Thyroid gland (tissue), 4 donors: Measurements from ENCODE around the gene LSS. TPM values are rescaled to one million over a fixed set of nuclear protein-coding genes. Genes with fewer than 3 reads are reported as not detected.
"Not testable (repeated sequence)": the region's sequence is repeated elsewhere in the genome, so short reads cannot be mapped to it uniquely, and the experiment has no call there.

Source experiments
- DNase-seq, 2 donors: peaks; one replicate each; pipeline ENCODE4 v3.0.0-alpha.2; 2019
- H3K27ac ChIP-seq, 3 donors: fragments of 200-600 bp; sonication (generic); 1 replicate in 2 of 3; 2 replicates in 1 of 3; pipeline ENCODE4 v1.5.1; 2016 to 2019; ENCODE audit warnings: mild to moderate bottlenecking in 1 of 3, moderate library complexity in 1 of 3
- H3K27me3 ChIP-seq: fragments of 200-600 bp; sonication (generic); one replicate; pipeline ENCODE4 v1.5.1; 2019
- H3K36me3 ChIP-seq, 2 donors: fragments of 200-600 bp; sonication (generic); one replicate each; pipeline ENCODE4 v1.5.1; 2016 to 2019
- H3K4me1 ChIP-seq, 2 donors: fragments of 200-600 bp; sonication (generic); one replicate each; pipeline ENCODE4 v1.5.1; 2017 to 2019
- H3K4me3 ChIP-seq, 3 donors: fragments of 200-600 bp; sonication (generic); replicated peaks in 1 of 3; 1 replicate in 2 of 3; 2 replicates in 1 of 3; pipeline ENCODE4 v1.5.1; 2016; ENCODE audit warnings: mild to moderate bottlenecking in 1 of 3
- H3K9me3 ChIP-seq: fragments of 200-600 bp; sonication (generic); one replicate; pipeline ENCODE4 v1.5.1; 2017
- POLR2A ChIP-seq, 2 donors: fragments of 450-650 bp; IDR thresholded peaks; one replicate each; pipeline ENCODE4 v1.6.1; 2017; ENCODE audit warnings: antibody characterized with exemption in 2 of 2, mild to moderate bottlenecking in 2 of 2, moderate library complexity in 1 of 2
- WGBS, 2 donors: methylation state at CpG; one replicate each; pipeline ENCODE4 v1.1.5; 2017; 5-methylcytosine and 5-hydroxymethylcytosine counted together
- intact Hi-C: fragments of 100-400 bp; cut with DNase I; formaldehyde crosslinking; loops from one replicate; pipeline ENCODE4 v1.15.1; 2023
- total RNA-seq, 4 donors: library from RNA; depleted of rRNA; stranded (reverse); fragments of >200 nt; gene quantifications; one replicate each; pipeline ENCODE4 v1.2.3, GENCODE V29; 2016
- TF ChIP-seq, protein P1 (sequence below), 6 experiments: fragments of 200-600 bp in 3 of 6; fragments of 450-650 bp in 3 of 6; sonication (generic) in 3 of 6; IDR thresholded peaks; one replicate each; pipeline ENCODE4 v1.5.1; 2016 to 2019; ENCODE audit warnings: antibody characterized with exemption in 6 of 6, mild to moderate bottlenecking in 2 of 6, inconsistent platforms in 1 of 6, moderate library complexity in 1 of 6

LSS gene
- total RNA-seq, 4 donors from 2014 or later, result 31.4 to 57.7 (median 42.0) TPM

DNA sequence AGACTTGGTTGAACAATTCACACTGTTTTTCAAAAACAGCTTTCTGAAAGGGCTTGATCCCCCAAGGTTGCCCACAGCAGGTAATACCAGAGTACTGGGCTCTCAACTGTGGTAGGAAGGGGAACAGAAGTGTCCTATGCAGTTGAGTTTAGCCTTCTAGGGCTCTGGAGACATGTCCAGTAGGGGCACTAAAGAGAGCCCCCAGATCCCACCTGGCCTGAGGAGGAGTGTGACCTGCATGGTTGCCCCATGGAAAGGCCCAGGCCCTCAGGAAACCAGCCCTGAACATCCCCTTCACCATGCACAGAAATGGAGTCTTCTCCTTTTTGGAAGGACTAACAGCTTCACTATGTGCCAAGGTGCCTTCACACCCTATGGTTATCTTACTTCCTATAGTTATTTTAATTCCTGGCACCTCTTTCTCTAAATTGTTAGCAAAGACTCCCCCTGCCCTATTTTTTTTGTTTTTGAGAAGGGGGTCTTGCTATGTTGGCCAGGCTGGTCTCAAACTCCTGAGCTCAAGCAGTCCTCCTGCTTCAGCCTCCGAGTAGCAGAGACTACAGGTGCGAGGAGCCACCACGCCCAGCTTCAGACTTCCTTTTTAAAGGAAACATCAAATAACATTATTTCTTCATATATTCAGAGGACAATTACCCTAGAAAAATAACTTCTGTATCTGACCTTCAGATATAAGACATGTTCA, 16.8 kb upstream of the LSS start:
- 65 to 93% methylated on average over 3 of the region's 3 CpGs for WGBS, 2 donors
- intact Hi-C loops, result no loop called here

DNA sequence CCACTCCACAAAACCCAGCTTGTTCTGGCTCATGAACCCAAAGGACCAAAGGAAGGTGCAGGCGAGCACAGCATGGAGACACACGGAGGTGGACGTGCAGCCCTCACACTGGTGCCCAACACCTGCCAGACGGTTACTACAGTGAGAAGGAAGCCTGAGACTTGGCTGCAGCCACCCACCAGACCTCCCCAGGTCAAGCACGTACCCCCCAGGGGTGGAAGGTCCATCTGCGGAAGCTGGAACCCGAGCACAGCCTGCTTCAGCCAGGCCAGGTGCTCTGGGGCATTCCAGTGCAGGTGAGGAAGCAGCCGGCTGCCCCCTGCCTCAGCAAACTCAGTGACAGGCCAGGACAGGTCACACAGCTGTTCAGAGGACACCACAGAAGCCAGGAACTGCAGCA, 16.0 kb upstream of the LSS start:
- Histone ChIP-seq H3K4me3 (no peak overlapping the region), H3K9me3 (no peaks in the 10 kb centered on the region), H3K27me3 (no peaks in the 10 kb centered on the region), H3K27ac (no peak overlapping the region), H3K36me3 (peaks cover 76 to 79% of the 10 kb centered on the region in 2 donors), H3K4me1 (no peaks in the 10 kb centered on the region)
- intact Hi-C loops, result no loop called here
- DNase-seq, result no peak
- WGBS, 2 donors, result 88 to 100% methylated on average over 4 to 5 of the region's 8 CpGs
- no peak for TF ChIP-seq POLR2A (IDR thresholded peaks at IDR 0.05)
- TF ChIP-seq, protein P1, sequence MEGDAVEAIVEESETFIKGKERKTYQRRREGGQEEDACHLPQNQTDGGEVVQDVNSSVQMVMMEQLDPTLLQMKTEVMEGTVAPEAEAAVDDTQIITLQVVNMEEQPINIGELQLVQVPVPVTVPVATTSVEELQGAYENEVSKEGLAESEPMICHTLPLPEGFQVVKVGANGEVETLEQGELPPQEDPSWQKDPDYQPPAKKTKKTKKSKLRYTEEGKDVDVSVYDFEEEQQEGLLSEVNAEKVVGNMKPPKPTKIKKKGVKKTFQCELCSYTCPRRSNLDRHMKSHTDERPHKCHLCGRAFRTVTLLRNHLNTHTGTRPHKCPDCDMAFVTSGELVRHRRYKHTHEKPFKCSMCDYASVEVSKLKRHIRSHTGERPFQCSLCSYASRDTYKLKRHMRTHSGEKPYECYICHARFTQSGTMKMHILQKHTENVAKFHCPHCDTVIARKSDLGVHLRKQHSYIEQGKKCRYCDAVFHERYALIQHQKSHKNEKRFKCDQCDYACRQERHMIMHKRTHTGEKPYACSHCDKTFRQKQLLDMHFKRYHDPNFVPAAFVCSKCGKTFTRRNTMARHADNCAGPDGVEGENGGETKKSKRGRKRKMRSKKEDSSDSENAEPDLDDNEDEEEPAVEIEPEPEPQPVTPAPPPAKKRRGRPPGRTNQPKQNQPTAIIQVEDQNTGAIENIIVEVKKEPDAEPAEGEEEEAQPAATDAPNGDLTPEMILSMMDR (IDR thresholded peaks at IDR 0.05), result no peak

More for the DNA sequence above, 16.8 kb upstream of the LSS start:
- no peak for TF ChIP-seq POLR2A (IDR thresholded peaks at IDR 0.05)
- TF ChIP-seq, protein P1 (IDR thresholded peaks at IDR 0.05), result no peak
- peaks cover 76 to 80% of the 10 kb centered on the region in 2 donors for H3K36me3 ChIP-seq
- H3K4me3 ChIP-seq, result no peak overlapping the region
- DNase-seq, result no peak
- no peaks in the 10 kb centered on the region for H3K27me3 ChIP-seq
- no peaks in the 10 kb centered on the region for H3K9me3 ChIP-seq
- no peak overlapping the region for H3K27ac ChIP-seq
- H3K4me1 ChIP-seq, result no peaks in the 10 kb centered on the region

DNA sequence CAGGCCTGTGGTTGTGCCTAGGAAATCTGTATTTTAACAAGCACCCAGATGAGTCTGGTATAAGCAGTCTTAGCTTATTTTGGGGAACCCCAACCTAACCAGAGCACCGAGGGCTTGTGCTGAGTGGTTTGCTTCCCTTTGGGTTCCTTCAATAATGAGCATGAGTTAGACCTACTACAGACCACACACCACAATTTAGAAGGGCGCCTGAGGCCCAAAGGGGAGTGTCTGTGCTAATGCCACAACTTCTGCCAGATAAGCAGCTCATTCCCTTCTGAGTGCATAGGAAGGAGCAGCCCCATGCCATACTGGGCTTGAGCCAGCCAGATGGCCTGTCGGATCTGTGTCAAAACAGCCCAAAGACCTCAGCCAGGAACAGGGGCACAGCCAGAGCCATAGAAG, 15.4 kb upstream of the LSS start:
- H3K27me3 ChIP-seq, result no peaks in the 10 kb centered on the region
- no peak overlapping the region for H3K27ac ChIP-seq
- intact Hi-C loops, result no loop called here
- no peak for DNase-seq
- H3K4me3 ChIP-seq, result no peak overlapping the region
- no peaks in the 10 kb centered on the region for H3K9me3 ChIP-seq
- WGBS, 2 donors, result 92 to 100% methylated on average over 3 of the region's 3 CpGs
- H3K36me3 ChIP-seq, result peaks cover 80% of the 10 kb centered on the region in 2 donors
- TF ChIP-seq, protein P1 (IDR thresholded peaks at IDR 0.05), result no peak
- TF ChIP-seq POLR2A (IDR thresholded peaks at IDR 0.05), result no peak
- H3K4me1 ChIP-seq, result no peaks in the 10 kb centered on the region

DNA sequence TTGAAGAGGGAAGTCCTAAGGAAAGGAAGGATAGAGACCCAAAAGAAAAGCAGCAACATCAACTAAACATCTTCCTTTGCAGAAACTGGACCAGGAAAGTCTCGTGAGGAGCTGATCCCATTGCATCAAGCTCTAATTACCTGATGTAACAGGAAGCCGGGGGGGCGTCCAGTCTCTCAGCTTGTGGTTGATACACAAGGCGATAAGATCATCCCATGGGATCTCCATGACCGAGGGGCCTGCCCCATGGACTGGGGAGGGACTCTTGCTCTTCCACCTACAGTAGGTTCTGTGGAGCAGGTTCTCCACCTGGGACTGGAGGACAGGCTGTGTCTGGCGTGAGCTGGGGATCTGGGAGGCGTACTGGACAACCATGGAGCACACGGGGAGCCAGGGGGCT, 14.8 kb upstream of the LSS start:
- H3K9me3 ChIP-seq, result no peaks in the 10 kb centered on the region
- WGBS, 2 donors, result 92 to 93% methylated on average over 8 of the region's 8 CpGs
- intact Hi-C loops, result no loop called here
- no peak for TF ChIP-seq POLR2A (IDR thresholded peaks at IDR 0.05)
- TF ChIP-seq, protein P1 (IDR thresholded peaks at IDR 0.05), result no peak
- peaks cover 83% of the 10 kb centered on the region in 2 donors for H3K36me3 ChIP-seq
- no peaks in the 10 kb centered on the region for H3K4me1 ChIP-seq
- no peaks in the 10 kb centered on the region for H3K27me3 ChIP-seq
- H3K27ac ChIP-seq, result no peak overlapping the region
- no peak for DNase-seq
- no peak overlapping the region for H3K4me3 ChIP-seq

DNA sequence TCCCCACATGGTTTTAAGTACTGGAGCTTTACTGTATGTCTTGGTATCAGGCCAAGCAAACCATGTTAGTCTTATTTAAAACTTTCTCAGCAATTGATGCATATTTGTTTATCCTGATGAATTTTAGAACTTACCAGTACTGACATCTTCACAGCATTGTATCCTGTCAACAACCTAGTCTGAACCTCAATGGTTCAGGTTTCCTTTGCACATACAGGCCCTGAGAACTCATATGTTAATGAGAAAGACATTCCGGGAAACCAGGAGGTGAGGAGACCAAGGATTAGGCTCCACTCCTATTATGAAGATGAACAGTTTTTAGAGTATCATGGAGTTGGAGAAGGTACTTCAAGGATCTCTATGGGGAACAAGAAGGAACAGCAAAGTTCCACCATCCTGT, 13.0 kb upstream of the LSS start:
- peaks cover 77 to 85% of the 10 kb centered on the region in 2 donors for H3K36me3 ChIP-seq
- 97% methylated on average over 1 of the region's 1 CpG for WGBS, 2 donors
- H3K9me3 ChIP-seq, intact Hi-C loops, H3K27ac ChIP-seq, H3K27me3 ChIP-seq, H3K4me1 ChIP-seq, DNase-seq, H3K4me3 ChIP-seq: not testable (repeated sequence)
